Mucosa of gallbladder (tissue), 1 donor: ENCODE data around the gene POLR3H. TPM values are rescaled to one million over a fixed set of nuclear protein-coding genes. Genes with fewer than 3 reads are reported as not detected.
"Not testable (repeated sequence)": the region's sequence is repeated elsewhere in the genome, so short reads cannot be mapped to it uniquely, and the experiment has no call there.

Experiments
- DNase-seq: peaks from one replicate; pipeline ENCODE4 v3.0.0-alpha.2; 2020; ENCODE audit warnings: low spot score
- total RNA-seq: library from RNA; stranded (reverse); gene quantifications from one replicate; pipeline ENCODE4 v1.2.1, GENCODE V29; 2021
- donor health status: DM: no; HTN: no; CAD: no.

Gene POLR3H
- total RNA-seq = 26.0 TPM

DNA sequence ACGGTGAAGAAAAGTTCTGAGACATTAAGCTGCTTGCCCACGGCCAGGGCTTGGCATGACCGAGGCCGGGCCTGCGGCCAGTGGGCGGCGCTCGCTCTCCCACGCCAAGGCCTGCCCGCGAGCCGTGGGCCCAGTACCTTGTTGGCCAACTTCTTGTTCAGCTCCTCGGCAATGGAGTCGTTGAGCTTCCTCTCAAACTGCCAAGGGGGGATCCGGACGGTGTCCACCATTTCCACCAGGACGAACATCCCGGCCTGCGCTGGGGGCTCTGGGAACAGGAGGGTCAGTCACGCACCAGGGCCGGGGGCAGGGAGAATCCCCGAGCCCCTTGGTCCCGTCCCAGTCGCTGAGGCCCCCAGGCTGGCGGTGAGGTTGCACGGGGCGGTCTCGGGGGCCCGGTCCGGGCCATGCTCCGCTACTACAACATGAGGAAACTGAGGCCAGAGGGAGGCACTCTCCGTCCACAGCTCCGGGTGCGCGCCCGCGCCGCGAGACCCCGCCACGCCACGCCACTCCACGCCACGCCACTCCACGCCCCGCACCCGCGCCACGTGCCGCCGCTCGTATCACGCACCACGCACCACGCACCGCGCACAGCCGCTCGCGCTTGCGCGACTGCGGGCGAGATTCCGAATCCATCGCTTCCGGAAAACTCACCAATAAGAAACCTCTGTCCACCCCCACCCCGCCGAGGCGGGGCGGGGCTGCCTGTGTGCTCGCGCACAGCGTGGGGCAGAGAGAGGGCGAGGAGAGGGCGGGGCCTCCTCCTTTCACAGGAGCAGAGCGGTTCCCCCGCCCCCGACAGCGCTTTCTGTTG is at the start of gene POLR3H:
Gene POLR3H (minus strand): TSS at position 617 of the 817 bp plus-strand sequence. CDS start 369 bp downstream, at position 248.
- DNase-seq = peak; percentile 98

GRCh38 chr22:41593336-41593960 is 49.2 kb upstream of the POLR3H start:
- not testable (repeated sequence) for DNase-seq

DNA sequence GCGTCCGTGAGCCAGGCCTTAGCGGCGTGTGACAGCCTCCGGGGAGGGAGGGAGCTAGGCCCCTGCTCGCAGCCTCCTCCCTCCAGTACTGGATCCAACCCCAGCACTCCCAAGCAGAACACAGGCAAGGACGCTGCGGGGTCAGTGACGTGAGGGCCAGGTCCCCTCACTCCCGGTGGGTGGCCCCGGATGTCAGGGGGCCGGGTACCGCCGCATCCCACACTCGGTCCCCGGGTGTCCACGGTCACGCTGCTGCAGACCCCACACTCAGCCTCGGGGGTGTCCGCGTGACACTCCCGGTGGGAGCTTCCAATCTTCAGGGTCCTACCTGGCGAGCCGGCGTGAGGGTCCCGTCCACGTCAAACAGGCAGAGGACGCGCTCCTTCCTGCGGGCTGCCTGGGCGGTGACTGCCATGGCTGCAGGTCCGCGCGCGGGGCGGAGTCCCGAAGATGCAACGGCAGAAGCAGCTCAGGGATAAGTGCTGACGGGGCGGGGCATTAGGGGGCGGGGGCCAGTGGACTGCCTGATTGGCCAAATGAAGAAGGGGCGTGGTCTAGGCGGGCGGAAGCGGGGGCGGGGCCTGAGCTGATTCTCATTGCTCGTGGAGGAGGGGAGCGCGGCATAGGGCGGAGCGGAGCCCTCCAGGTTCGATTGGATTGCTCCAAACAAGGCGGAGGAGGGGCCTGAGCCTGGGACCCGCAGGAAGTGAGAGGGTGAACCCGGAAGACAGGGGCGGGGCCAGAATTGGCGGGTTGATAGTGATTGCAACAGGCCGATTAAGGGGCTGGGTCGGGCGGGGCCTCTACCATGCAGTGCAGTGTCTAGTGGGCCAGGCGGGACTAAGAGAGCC is 45.3 kb upstream of the POLR3H start, which contains the start of gene PMM1:
Gene PMM1 (minus strand): TSS at position 450 of the 851 bp plus-strand sequence. CDS start 35 bp downstream, at position 415.
- peak; percentile 100 for DNase-seq

DNA sequence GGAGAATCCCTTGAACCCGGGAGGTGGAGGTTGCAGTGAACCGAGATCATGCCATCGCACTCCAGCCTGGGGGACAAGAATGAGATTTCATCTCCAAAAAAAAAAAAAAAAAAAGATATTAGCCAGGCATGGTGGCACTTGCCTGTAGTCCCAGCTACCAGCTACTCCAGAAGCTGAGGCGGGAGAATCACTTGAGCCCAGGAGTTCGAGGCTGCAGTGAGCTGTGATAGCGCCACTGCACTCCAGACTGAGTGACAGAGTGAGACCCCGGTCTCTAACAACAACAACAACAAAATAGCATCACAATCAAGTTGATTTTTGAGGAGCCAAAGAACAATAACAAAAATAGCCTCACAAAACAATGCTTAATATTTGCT is 43.1 kb upstream of the POLR3H start:
- DNase-seq = no peak

DNA sequence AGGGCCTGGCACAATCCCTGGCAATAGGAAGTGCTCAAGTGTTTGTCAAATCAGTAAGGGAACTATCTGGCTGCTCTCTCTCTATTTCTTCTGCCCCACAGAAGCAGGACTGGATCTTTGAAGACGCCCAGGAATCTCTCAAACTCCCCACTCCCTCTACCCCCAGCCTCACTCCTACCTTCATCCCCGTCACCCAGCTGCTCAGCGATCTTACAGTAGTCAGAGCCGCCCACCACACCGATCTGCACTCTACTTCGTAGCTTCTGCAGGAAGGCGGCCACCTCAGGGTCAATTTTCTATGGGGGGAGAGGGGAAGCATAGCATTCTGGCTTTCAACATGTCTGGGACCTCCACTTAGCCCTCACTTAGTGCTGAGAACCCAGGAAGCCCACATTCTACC is 41.6 kb upstream of the POLR3H start:
- DNase-seq = no peak

DNA sequence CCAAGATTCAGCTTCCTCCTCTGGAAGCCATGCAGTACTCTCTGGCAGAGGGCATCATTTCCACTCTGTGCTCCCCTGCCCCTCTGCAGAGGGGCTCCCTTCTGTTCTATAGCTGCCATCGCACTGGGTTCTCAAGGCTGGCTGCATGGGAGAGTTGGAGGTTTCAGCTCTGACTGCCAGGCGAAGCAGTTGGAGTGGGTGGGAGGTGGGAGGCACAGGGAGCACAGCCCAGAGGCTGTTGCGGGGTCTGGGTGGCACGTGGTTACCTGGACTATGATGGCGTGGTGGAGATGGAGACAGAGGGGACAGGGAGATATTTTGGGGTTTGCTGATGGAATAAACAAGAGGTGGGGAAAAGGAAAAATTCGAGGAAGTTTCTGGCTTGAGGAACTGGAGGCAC is 40.6 kb upstream of the POLR3H start:
- no peak for DNase-seq

DNA sequence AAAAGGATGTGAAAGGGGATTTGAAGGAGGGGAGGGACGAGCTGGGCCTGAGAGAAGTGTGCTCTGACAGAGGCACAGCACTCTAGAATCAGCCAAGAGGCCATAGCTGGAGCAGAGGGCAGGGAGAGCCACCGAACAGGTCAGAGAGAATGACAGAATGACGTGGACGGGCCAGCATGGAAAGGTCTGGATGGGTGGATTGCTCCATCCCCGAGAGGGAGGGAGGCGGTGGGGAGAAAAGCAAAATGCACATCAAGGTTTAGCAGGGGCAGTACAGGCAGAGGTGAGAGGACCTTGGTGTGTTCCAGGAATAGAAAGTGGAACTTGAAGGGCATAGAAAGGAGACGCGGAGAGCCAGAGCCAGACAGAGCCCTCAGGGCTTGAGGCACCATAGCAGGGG is 38.4 kb upstream of the POLR3H start:
- no peak for DNase-seq

- no peak for DNase-seq
Observed at GRCh38 chr22:41579997-41580355, 35.7 kb upstream of the POLR3H start.

DNA sequence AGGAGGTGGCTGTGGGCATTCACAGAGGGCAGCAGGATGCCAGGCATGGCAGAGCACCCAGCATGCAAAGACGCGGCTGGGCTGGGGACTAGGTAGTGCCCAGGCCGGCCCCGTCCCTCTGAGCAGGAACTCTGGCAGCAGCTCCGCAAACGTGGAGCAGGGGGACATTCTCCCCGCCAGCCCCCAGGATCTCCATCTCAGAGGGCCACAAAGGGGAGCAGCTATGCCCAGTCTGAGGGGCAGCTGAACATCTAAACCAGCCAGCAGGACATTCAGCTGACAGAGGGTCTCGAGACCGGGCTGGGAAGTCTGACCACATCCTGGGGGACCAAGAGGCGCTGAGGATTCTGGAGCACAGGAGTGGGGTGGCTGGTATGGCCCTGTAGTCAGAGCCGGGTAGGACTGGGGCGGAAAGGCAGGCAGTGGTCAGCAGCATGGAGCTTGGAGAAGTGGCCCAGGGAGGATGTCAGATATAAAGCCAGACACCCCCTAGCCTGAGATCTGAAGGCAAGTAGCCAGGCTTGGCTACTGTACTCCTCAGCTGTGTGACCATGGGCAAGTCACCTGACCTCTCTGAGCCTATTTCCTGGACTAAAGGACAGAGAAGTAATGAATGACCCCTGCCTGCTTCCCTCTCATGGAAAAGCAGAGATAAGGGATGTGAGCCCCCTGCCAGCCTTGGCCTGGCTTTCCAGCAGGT is 35.2 kb upstream of the POLR3H start:
- no peak for DNase-seq

GRCh38 chr22:41578818-41579217 is 34.5 kb upstream of the POLR3H start:
- DNase-seq = no peak

GRCh38 chr22:41578114-41578513 is 33.8 kb upstream of the POLR3H start:
- DNase-seq = no peak

DNA sequence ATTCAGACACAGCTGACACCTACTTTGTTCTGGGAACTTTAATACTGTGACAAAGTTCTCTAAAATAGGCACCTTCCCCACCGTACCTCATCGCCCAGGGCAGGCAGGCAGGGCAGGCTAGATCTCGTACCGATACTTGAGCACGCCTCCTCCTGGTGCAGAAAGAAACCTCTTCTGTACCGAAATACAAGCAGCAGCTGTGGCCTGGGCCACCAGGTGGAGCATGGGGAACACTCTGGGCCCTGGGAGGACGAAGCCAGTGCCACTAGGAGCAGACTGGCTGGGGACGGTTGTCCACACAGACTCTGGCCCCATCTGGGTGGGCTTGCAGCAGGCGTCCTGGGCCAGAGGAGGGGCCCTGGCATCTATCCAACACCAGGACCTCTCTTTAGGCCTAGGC is 32.6 kb upstream of the POLR3H start:
- DNase-seq = peak; percentile 43

DNA sequence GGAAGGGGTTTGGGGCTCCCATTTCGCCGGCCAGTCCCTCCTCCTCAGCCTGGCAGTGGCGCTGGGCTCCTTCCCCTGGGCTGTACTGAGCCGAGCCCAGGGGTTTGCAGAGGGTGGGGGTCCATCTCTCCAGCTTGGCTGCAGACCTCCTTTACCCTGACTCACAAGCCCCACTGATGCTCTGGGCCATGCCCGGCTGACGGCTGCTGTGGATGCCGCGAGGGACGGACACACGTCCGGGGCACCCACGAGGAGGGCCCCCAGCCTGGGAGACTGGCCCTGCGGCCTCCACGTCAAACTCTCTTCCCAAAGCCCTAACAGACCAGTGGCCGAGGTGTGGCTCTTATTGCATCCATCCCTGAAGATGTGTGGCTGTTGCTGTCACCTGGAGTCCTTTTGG is 31.3 kb upstream of the POLR3H start:
- no peak for DNase-seq

DNA sequence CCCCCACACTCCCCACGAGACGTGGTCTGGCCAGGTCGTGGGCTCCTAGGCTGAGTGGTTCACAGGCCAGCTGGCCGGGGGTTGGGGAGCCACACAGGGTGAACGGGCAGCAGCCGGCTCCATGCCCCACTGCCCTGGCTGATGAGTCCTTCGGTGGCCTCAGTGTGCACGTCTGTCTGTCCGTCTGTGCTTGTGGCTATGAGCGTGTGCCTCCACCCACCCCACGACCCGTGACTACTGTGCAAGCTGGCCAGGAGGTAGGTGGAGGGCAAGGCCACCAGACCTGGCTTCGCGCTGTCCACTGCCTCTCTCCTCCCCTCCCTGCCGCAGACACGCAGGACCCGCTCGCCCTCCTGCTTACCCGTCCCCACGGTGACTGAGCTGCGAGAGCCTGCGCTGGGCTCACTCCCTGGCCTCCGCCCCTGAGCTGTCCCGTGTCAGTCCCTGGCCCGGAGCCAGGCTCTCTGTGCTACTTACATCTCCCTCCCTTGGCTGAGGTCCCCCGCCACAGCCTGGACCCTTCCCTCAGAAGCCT is 30.6 kb upstream of the POLR3H start:
- DNase-seq = peak; percentile 37

DNA sequence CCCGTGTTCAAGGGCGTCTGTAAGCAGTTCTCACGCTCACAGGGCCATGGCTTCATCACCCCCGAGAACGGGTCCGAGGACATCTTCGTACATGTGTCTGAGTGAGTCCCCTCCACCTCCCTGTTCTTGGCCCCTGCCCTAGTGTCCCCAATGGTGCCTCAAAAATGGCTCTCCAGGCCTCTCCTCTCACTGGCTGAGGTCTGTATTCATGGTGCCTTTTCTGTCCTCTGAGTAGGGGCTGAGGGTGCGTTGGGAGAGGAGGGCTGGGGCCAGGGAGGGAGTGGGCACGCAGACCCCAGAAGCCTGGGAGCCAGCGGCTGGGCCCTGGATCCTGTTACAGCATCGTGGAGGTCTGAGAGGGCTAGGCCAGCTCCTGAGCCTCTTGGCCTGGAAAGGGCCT is 29.4 kb upstream of the POLR3H start:
- DNase-seq = no peak

- DNase-seq = not testable (repeated sequence)
Observed at GRCh38 chr22:41572305-41572704, 28.0 kb upstream of the POLR3H start.

GRCh38 chr22:41571786-41572185 is 27.5 kb upstream of the POLR3H start:
- DNase-seq = no peak

DNA sequence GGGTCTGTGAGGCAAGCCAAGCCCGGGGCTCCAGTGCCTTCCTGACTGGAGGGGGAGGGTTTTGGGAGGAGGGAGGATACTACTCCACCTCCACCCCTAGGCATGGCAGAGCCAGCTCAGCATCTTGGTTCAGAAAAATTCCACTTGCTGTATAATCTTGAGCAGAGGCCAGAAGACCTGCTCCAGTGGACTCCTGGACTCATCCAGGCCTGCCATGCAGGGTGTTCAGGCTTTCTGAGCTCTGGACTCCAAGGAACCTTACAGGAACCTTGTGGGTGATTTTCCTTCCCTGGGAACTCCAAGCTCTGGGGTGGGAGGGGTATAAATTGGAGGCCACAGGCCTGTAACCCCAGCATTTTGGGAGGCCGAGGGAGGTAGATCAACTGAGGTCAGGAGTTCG is 26.0 kb upstream of the POLR3H start:
- DNase-seq = no peak

- DNase-seq = no peak
Observed at GRCh38 chr22:41568811-41569210, 24.5 kb upstream of the POLR3H start.

DNA sequence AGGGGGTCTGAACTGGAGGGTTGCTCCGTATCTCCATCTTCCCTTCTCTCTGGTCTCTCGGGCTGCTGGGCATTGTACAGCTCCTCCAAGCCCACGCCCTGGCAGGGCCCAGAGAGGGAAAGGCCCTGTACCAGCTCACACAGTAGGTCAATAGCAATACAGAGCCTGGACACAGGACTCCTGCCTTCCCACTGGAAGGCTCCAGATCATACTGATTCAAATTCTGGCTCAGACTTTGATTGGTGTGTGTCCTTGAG is 23.2 kb upstream of the POLR3H start:
- DNase-seq = no peak

- DNase-seq = peak; percentile 40
Observed at GRCh38 chr22:41565403-41566054, 21.3 kb upstream of the POLR3H start.
